RKO (cell line): ENCODE data around the gene PLCL1.

Source experiments
- DNase-seq: peaks from one replicate; pipeline ENCODE4 v3.0.0-alpha.2; 2016; ENCODE audit warnings: low spot score

Gene PLCL1

GRCh38 chr2:197888321-197888720 lies 83.9 kb downstream of the PLCL1 start:
- DNase-seq, result no peak

GRCh38 chr2:197889041-197889440 lies 84.6 kb downstream of the PLCL1 start:
- DNase-seq, result peak; percentile 26

- DNase-seq, result no peak
Measured at GRCh38 chr2:197890168-197890567, 85.8 kb downstream of the PLCL1 start.

- no peak for DNase-seq
Measured at GRCh38 chr2:197891897-197892442, 87.6 kb downstream of the PLCL1 start.

GRCh38 chr2:197893403-197894177 lies 89.2 kb downstream of the PLCL1 start:
- no peak for DNase-seq

- DNase-seq, result no peak
Measured at GRCh38 chr2:197894751-197895274, 90.4 kb downstream of the PLCL1 start.

- DNase-seq, result no peak
Measured at GRCh38 chr2:197897960-197898678, 93.7 kb downstream of the PLCL1 start.

- no peak for DNase-seq
Measured at GRCh38 chr2:197904446-197904845, 100.1 kb downstream of the PLCL1 start.

GRCh38 chr2:197908156-197908555 lies 103.8 kb downstream of the PLCL1 start:
- no peak for DNase-seq

- no peak for DNase-seq
Measured at GRCh38 chr2:197908990-197909776, 104.8 kb downstream of the PLCL1 start.

GRCh38 chr2:197911667-197912066 lies 107.3 kb downstream of the PLCL1 start:
- no peak for DNase-seq

GRCh38 chr2:197913084-197913483 lies 108.7 kb downstream of the PLCL1 start:
- no peak for DNase-seq

GRCh38 chr2:197914778-197915177 lies 110.4 kb downstream of the PLCL1 start:
- DNase-seq, result no peak

GRCh38 chr2:197915548-197916265 lies 111.3 kb downstream of the PLCL1 start:
- DNase-seq, result no peak

GRCh38 chr2:197919487-197919886 lies 115.1 kb downstream of the PLCL1 start:
- DNase-seq, result peak; percentile 18

GRCh38 chr2:197920088-197920487 lies 115.7 kb downstream of the PLCL1 start:
- no peak for DNase-seq

- DNase-seq, result no peak
Measured at GRCh38 chr2:197920592-197921201, 116.3 kb downstream of the PLCL1 start.

- DNase-seq, result no peak
Measured at GRCh38 chr2:197924483-197924882, 120.1 kb downstream of the PLCL1 start.

GRCh38 chr2:197925204-197925603 lies 120.8 kb downstream of the PLCL1 start:
- no peak for DNase-seq

- no peak for DNase-seq
Measured at GRCh38 chr2:197925976-197926375, 121.6 kb downstream of the PLCL1 start.

- DNase-seq, result no peak
Measured at GRCh38 chr2:197926673-197927072, 122.3 kb downstream of the PLCL1 start.
